NCI-H748 treated with DMSO at 0.1 percent for 48 hours (cell line): ENCODE data around the gene FOXL3.

ENCODE experiments used
- DNase-seq: peaks from one replicate; lab custom pipeline; 2025; lab: John Stamatoyannopoulos, UW

Gene FOXL3

GRCh38 chr7:338295-339061 lies 48.5 kb downstream of the FOXL3 start:
- DNase-seq: no peak

GRCh38 chr7:339062-339342 lies 49.0 kb downstream of the FOXL3 start:
- no peak for DNase-seq

GRCh38 chr7:339696-340095 lies 49.7 kb downstream of the FOXL3 start:
- no peak for DNase-seq

GRCh38 chr7:340200-340937 lies 50.4 kb downstream of the FOXL3 start:
- no peak for DNase-seq
